ENCODE measurements around the gene MCM6.

The MCM6 gene

DNA sequence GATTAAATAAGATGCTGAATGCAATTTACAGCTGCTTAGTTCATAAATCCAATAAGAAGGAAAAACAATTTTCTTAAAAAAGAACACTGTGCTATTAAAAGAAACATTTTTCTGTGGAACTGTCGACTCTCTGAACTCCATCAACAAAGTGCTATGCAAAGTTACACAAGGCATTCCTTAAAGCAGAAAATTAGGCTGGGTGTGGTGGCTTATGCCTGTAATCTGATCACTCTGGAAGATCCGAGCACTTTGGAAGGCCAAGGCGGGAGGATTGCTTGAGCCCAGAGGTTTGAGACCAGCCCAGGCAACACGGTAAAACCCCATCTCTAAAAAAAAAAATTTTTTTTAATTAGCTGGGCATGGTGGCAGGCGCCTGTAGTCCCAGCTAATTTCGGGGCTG lies 13.0 kb downstream of the MCM6 start:
- peak overlapping the region in 1 of 2 donors; percentile 23 for H3K27ac ChIP-seq
- no peak overlapping the region for H3K4me3 ChIP-seq
- intact Hi-C loops (cut with DNase I; ENCODE audit: low total_unique reads): no loop called here
- H3K36me3 ChIP-seq: peaks cover 47 to 91% (median 53%) of the 10 kb centered on the region in 3 donors
- DNase-seq: no peak
- peaks cover 0 to 4% (median 0%) of the 10 kb centered on the region in 4 donors for H3K4me1 ChIP-seq
- TF ChIP-seq, protein P1, sequence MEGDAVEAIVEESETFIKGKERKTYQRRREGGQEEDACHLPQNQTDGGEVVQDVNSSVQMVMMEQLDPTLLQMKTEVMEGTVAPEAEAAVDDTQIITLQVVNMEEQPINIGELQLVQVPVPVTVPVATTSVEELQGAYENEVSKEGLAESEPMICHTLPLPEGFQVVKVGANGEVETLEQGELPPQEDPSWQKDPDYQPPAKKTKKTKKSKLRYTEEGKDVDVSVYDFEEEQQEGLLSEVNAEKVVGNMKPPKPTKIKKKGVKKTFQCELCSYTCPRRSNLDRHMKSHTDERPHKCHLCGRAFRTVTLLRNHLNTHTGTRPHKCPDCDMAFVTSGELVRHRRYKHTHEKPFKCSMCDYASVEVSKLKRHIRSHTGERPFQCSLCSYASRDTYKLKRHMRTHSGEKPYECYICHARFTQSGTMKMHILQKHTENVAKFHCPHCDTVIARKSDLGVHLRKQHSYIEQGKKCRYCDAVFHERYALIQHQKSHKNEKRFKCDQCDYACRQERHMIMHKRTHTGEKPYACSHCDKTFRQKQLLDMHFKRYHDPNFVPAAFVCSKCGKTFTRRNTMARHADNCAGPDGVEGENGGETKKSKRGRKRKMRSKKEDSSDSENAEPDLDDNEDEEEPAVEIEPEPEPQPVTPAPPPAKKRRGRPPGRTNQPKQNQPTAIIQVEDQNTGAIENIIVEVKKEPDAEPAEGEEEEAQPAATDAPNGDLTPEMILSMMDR (IDR thresholded peaks at IDR 0.05): no peak
- no peaks in the 10 kb centered on the region for H3K27me3 ChIP-seq
- H3K9me3 ChIP-seq: no peaks in the 10 kb centered on the region

GRCh38 chr2:135862718-135863117 lies 13.5 kb downstream of the MCM6 start:
- intact Hi-C loops (cut with DNase I; ENCODE audit: low total_unique reads): no loop called here
- no peak for DNase-seq
- Histone ChIP-seq H3K27ac (no peak overlapping the region), H3K4me1 (peaks cover 0 to 4% (median 0%) of the 10 kb centered on the region in 4 donors), H3K36me3 (peaks cover 48 to 91% (median 53%) of the 10 kb centered on the region in 3 donors), H3K9me3 (no peaks in the 10 kb centered on the region), H3K4me3 (no peak overlapping the region), H3K27me3 (no peaks in the 10 kb centered on the region)
- TF ChIP-seq, protein P1 (IDR thresholded peaks at IDR 0.05): no peak

DNA sequence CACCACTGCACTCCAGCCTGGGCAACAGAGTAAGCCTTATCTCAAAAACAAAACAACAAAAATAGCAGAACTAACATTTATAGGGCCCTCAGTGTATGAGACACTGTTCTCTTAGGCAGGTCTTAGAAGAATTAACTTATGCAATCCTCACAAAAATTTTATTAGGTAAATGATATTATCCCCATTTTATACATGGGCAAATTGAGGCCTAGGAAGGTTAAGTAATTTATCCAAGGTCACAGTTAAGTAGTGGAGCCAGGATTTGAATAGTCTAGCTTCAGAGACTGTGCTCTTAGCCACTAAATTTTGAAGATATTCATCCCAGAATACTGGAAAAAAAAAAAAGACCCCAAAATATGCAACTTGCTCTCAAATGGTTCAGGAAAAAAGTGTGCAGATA lies 22.8 kb downstream of the MCM6 start:
- intact Hi-C loops (cut with DNase I; ENCODE audit: low total_unique reads): no loop called here
- Histone ChIP-seq H3K9me3 (no peaks in the 10 kb centered on the region), H3K36me3 (peaks cover 47 to 70% (median 58%) of the 10 kb centered on the region in 3 donors), H3K27ac (no peak overlapping the region), H3K4me1 (no peaks in the 10 kb centered on the region), H3K4me3 (no peak overlapping the region), H3K27me3 (no peaks in the 10 kb centered on the region)
- TF ChIP-seq, protein P1 (IDR thresholded peaks at IDR 0.05): no peak
- DNase-seq: no peak

DNA sequence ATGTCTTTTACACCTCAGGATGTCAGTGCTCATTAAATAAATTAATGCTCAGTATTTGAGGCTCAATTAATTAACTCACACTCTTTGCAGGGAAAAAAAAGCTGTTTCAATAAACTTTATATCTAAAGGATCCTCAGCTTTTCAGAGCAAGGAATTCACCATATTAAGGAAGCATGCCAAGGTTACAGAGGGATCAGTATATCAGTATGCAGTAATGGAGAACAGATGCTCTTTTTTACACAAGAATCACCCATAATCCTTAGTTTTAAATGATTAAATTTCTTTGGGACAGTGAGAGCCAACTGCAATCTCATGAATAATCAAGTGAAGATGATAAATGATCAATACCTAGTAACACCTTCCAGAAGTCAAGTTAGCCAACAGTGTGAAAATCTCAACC lies 24.4 kb downstream of the MCM6 start:
- H3K9me3 ChIP-seq: no peaks in the 10 kb centered on the region
- H3K4me1 ChIP-seq: no peaks in the 10 kb centered on the region
- no peaks in the 10 kb centered on the region for H3K27me3 ChIP-seq
- TF ChIP-seq, protein P1 (IDR thresholded peaks at IDR 0.05): no peak
- intact Hi-C loops (cut with DNase I; ENCODE audit: low total_unique reads): no loop called here
- no peak overlapping the region for H3K4me3 ChIP-seq
- H3K27ac ChIP-seq: no peak overlapping the region
- H3K36me3 ChIP-seq: peaks cover 43 to 69% (median 54%) of the 10 kb centered on the region in 3 donors
- no peak for DNase-seq

DNA sequence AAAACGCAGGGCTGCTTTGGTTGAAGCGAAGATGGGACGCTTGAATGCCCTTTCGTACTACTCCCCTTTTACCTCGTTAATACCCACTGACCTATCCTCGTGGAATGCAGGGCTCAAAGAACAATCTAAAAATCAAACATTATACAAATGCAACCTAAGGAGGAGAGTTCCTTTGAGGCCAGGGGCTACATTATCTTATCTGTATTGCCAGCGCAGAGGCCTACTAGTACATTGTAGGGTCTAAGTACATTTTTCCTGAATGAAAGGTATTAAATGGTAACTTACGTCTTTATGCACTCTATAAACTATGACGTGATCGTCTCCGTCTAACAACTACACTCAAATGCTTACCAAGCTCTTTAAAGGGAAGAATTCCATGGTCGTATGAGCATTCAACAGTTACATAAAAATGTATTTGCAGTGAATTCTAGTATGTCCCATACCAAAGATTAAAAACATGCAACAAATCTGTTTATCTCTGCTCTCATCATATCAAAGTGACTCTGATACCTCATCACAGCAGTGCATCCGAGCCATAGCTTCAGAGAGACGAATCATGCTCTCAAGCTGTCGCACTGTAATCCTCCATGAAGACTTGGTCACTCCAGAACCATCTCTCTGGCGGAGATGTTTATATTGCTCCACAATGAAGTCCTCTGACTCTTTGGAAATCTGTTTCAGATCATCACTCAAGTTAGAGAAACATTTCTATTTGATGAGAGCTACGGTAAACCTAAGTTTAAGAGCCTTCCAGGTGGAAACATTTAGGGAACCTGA lies 25.2 kb downstream of the MCM6 start:
- no peaks in the 10 kb centered on the region for H3K4me1 ChIP-seq
- no peaks in the 10 kb centered on the region for H3K27me3 ChIP-seq
- intact Hi-C loops (cut with DNase I; ENCODE audit: low total_unique reads): no loop called here
- H3K9me3 ChIP-seq: no peaks in the 10 kb centered on the region
- TF ChIP-seq, protein P1 (IDR thresholded peaks at IDR 0.05): no peak
- peaks cover 42 to 69% (median 46%) of the 10 kb centered on the region in 3 donors for H3K36me3 ChIP-seq
- no peak overlapping the region for H3K4me3 ChIP-seq
- no peak for DNase-seq
- H3K27ac ChIP-seq: no peak overlapping the region

All from tibial artery (tissue), 4 donors.